Measurements from ENCODE around the gene HS3ST4.

- TF ChIP-seq CTCF (IDR thresholded peaks at IDR 0.05; ENCODE audit: borderline replicate concordance, extremely low read depth, low read length, poor library complexity, severe bottlenecking) = no peak
- no peak for TF ChIP-seq EZH2 (IDR thresholded peaks at IDR 0.05; ENCODE audit: borderline replicate concordance, low read depth, low read length, severe bottlenecking)
Observed at GRCh38 chr16:26133416-26134093, 441.8 kb downstream of the HS3ST4 start.
